DMS153 (cell line): ENCODE data around the gene CPNE6.

Source experiments
- DNase-seq: peaks from one replicate; lab custom pipeline; 2025; lab: John Stamatoyannopoulos, UW

Gene CPNE6

DNA sequence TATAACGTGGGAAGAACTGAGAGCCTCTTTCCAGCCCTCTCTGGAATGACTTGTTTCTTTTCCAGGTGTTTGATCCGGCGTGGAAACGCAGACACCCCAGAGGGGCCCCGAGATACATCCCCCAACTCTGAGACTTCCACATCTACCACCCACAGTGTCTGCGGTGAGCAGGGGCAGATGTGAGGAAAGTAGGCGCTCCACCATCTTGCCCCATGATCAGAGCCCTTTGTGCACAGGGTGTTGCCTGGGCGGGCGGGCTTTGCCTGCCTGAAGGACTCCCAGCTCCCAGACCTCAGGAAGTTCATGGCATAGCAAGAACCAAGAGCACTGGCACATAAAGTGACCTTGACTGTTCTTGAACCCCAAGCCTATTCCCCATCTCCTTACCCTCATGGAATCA is 16.7 kb upstream of the CPNE6 start:
- DNase-seq, result no peak

DNA sequence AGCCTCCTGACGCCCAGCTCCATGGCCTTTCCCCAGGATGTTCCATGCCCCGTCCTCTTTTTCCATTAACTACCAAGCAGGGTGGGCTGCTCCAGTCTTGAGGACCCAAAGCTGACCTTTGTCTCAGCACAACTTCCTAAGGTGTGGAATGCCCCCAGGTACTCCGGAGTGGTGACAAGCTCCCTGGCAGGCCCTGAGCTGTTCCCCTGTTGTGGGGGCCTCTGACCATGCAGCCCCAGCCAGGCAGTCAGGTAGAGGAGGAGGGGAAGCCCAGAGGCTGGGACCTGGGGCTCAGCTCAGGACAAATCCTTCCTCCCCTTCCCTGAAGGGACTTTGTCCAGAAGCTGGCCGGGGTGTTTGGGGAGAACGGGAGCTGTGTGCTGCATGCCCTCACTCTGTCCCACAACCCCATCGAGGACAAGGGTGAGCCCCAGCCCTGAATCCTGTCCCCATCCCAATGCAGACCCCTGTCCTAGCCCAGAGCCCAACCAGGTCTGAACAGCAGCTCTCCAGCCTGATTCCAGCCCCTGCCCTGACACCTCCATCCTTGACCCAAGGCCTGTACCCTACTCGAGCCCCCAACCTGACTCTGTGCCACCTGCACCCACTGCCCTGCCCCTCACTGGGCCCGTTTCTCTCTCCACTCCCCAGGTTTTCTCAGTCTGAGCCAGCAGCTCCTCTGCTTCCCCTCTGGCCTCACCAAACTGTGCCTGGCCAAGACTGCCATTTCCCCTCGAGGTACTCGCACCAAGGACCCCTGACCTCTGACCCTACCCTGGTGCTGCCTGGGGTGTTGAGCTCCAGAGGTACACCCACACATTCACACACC is 15.2 kb upstream of the CPNE6 start:
- DNase-seq, result no peak

DNA sequence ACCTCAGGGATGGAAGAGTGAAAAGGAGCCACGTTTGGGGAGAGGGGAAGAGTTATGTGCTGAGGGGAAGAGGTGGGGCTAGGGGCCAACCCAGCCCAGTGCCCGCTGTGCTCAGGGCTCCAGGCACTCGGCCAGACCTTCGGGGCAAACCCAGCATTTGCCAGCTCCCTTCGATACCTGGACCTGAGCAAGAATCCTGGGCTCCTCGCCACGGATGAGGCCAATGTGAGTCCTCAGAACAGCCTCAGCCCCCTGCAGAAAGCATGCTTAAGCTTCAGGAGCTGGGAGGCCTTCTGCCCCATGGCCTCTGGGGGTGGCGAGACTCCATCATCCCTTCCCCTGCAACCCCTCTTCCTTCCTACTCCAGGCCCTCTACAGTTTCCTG is 14.6 kb upstream of the CPNE6 start:
- no peak for DNase-seq

DNA sequence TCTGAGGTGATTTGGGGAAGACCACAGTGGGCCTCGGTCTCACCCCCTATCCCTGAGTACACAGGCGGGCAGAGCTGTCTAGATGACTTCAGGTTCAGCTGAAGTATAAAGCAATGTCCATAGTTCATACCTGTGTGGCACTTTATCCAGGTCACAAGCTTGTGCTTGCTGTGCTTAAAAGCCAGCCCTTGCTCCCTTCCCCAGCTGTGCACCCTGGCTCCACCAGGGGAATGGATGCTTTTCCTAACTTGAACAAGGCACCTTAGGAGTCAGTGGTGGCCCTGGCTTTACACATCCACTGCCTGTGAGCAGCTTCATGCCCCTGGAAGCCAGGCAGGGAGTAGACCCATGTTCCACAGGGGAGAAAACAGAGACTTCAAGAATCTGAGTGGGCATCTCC is 14.1 kb upstream of the CPNE6 start:
- DNase-seq, result no peak

DNA sequence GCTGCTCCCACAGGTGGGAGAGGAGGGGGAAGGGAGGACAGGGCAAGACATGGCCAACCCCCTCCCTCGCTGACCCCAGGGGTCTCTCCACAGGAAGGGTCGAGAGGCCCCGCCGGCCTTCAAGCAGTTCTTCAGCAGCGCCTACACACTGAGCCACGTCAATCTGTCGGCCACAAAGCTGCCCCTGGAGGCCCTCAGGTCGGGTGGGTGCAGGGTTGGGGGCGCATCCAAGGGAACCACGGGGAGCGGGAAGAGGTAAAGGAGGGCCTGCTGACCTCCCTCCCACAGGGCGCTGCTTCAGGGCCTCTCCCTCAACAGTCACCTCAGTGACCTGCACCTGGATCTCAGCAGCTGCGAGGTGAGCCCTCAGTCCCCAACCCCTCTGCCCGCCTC is 13.5 kb upstream of the CPNE6 start:
- DNase-seq, result no peak

DNA sequence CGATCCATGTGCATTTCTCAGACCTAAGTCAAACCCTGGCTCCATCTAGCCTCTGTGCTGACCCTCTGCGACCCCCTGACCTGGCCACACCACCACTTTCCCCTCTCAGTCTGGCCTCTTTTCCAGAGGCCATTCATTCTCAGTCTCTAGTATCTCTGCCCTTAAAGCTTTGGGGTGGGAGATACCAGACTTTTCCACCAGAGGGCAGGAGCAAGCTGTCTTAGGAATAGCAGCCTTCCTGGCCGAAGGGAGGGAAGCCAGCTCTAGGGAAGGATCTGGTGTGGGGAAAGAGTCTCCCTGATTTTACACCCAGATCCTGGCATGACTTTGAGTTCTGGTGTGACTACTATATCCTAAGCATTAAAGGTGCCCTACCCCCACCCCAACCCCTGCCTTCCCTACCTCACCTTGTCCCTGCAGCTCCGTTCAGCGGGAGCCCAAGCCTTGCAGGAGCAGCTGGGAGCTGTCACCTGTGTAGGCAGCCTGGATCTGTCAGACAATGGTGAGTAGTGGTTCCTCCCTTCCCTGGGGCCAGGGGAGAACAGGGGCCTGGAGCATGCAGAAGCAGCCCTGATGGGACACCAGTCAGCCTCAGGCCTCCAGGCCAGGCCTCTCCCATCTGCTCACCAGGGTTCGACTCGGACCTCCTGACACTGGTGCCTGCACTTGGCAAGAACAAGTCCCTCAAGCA is 13.0 kb upstream of the CPNE6 start:
- peak; percentile 31 for DNase-seq

DNA sequence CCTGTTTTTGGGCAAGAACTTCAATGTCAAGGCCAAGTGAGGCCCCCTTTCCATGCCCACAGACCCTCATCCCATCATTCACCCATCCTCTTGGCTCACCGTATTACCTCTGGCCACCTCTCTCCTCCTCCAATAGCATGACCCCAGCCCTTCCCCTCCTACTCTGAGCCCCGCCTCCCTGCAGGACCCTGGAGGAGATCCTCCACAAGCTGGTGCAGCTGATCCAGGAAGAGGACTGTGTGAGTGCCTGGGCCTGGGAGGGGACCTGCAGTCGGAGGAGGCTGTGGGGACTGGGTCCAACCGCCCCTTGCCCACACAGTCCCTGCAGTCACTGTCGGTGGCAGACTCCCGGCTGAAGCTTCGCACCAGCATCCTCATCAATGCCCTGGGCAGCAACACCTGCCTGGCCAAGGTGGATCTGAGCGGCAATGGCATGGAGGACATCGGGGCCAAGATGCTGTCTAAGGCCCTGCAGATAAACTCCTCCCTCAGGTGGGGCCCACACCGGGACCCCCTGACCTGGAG is 12.3 kb upstream of the CPNE6 start:
- no peak for DNase-seq

DNA sequence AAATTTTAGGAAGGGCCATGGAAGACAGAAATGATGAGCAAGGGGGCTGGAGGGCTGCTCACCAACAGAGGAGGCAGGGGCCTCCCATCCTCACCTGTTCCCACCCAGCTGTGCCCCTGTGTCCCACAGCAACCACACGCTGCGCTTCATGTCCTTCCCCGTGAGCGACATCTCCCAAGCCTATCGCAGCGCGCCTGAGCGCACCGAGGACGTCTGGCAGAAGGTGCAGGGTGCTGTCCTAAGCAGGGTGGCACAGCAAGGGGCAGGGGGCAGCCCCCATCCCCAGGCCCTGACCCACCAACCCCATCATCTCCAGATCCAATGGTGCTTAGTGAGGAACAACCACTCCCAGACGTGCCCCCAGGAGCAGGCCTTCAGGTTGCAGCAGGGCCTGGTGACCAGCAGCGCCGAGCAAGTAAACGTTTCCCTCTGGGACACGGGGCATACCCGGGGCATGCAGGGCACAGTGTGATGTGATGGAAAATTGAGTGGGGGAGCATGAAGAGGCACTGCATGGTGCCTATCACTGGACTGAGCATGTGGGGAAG is 11.4 kb upstream of the CPNE6 start:
- no peak for DNase-seq

DNA sequence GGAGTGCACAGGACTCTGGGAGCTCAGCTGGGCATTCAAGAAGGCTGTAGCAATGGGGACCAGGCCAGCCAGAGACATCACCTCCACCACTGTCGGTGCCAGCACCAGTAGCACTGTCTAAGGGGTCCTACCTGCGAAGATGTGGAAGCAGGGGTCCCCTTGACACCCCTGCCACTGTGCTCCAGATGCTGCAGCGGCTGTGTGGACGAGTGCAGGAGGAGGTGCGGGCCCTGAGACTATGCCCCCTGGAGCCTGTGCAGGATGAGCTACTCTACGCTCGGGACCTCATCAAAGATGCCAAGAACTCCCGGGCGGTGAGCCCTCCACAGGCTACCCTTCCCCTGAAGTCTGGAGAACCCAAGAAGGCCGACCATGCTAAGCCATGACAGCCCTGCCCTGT is 10.9 kb upstream of the CPNE6 start:
- no peak for DNase-seq

DNA sequence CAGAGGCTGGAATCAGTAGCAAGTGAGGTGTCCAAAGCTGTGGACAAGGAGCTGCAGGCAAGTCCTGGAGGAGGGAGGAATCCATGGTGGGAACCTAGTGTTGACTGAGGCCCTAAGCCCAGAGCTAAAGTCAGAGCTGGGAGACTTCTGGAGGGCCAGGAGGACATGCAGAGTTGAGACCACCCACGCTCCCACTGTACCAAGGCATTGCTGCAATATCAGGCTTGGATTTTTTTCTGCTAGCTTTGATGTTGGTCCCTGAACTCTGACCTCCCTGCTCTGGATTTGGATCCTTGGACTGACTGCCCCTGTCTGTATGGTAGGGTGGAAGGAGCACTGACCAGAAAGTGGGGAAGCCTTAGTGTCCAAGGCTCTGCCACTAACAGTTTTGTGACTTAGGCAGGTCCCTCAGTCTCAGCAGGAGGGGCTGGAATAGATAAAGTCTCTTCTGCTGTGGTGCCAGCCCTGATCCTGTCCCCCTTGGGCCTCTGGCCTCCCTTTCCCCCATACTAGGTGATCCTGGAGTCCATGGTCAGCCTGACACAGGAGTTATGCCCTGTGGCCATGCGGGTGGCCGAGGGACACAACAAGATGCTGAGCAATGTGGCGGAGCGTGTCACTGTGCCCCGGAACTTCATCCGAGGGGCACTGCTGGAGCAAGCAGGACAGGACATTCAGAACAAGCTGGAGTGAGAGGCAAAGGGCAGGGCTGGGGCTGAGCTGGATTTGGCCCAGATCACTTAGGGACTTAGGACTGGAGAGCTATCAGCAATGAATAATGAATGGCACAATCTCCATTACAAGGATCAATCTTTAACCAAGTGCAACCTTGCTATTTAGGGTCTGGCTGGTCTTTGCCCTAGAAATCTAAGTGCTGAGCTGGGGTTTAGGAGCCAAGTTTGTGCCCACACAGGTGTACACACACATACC is 10.1 kb upstream of the CPNE6 start:
- no peak for DNase-seq

DNA sequence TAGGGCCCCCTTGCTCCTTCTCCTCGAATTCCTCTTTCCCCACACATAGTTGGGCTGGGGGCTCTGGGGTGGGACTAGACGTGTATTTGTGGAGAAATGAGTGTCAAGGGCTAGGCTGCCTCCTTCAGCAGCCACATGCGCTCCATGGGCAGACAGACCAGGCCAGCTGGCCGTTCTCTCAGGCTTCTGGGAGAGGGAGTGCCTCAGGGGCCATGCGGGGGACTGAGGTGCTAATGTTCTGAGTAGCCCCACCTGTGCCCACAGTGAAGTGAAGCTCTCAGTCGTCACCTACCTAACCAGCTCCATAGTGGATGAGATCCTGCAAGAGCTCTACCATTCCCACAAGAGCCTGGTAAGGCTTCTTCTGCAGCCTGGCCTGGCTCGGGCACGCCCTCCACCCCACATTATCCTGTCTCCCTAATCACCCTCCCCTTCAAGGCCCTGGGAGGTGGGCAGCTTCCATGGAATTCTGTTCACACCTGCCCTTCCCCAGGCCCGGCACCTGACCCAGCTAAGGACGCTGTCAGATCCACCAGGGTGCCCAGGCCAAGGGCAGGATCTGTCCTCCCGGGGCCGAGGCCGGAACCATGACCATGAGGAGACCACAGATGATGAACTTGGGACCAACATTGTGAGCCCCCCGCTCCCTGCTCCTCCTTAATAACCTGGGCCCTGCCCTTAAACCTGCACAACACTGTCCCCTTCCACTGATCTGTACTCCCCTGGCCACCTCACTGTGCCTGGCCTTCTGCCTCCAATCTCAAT is 9.0 kb upstream of the CPNE6 start:
- DNase-seq, result no peak

DNA sequence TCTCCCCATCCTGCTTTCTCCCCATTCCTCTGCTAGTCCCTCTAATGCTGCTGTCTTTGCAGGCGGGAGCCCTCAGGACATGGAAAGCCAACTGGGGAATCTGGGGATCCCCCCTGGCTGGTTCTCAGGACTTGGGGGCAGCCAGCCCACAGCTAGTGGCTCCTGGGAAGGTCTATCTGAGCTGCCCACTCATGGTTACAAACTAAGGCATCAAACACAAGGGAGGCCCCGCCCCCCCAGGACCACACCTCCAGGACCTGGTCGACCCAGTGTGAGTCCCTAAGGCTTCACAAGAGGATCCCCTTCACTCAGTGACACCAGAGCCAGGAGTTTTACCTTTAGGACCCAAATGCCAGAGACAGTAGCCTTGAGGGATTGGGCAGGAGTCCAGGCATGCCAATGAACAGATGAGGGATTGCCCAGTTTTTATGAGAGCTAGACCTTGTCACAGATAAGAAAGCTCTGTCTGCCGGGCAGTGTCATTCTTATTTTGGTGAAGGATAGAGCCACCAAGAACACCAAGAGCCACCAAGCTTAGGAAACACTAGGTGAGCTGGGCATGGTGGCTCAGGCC is 8.0 kb upstream of the CPNE6 start:
- DNase-seq, result no peak

DNA sequence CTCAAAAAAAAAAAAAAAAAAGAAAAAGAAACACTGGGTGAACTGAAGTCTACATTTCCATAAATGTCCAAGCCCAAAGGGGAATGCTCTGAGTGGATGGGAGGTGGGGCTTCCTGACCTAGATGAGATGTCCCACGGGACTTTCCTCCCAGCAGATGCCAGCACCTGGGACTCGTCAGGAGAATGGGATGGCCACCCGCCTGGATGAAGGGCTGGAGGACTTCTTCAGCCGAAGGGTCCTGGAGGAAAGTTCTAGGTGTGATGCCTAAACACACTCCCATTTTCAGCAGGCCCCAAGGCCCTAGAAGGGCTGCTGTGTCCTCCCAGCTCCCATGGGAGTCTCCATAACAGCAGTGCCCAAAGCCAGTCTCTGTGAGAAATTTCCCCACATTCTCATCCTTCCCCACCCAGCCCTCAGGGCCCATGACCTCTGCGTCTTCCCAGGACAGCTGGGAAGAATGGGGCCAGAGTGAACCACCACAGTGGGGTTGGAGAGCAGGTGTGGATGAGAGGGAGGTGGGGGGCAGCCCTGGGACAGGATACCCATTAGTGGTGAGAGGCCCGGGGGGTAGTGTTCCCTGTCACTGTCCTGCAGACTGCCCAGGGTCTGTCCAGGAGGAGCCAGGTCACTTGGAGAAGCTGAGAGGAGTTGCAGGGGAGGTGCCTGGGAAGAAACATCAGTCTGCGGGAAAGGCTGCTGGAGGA is 7.1 kb upstream of the CPNE6 start:
- DNase-seq, result no peak

DNA sequence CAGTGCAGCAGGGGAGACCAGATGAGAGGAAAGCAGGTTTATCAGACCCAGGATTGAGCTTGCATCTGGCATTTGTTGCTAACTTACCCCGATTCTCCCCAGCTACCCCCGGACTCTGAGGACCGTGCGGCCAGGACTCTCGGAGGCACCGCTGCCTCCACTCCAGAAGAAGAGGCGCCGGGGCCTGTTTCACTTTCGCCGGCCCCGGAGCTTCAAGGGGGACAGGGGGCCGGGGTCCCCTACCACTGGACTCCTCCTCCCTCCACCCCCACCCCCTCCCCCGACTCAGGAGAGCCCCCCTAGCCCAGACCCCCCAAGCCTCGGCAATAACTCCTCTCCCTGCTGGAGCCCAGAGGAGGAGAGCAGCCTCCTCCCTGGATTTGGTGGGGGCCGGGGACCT is 6.5 kb upstream of the CPNE6 start:
- DNase-seq, result no peak

DNA sequence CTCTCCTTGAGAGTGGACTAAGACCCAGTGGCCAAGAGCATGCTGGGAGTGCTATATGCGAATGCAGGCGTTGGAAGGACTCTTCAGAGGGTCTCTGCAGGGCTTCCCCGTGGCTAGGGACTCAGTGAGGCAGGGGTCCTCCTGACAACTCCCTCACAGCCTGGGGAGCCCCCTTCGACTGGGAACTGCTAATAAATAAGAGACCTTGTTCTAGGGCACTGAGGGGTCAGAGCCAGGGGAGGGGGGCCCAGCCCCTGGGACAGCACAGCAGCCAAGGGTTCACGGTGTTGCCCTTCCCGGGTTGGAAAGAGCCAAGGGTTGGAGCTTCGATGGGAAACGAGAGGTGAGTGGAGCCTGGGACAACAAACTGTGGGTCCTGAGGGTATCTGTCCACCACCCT is 6.0 kb upstream of the CPNE6 start:
- DNase-seq, result no peak

DNA sequence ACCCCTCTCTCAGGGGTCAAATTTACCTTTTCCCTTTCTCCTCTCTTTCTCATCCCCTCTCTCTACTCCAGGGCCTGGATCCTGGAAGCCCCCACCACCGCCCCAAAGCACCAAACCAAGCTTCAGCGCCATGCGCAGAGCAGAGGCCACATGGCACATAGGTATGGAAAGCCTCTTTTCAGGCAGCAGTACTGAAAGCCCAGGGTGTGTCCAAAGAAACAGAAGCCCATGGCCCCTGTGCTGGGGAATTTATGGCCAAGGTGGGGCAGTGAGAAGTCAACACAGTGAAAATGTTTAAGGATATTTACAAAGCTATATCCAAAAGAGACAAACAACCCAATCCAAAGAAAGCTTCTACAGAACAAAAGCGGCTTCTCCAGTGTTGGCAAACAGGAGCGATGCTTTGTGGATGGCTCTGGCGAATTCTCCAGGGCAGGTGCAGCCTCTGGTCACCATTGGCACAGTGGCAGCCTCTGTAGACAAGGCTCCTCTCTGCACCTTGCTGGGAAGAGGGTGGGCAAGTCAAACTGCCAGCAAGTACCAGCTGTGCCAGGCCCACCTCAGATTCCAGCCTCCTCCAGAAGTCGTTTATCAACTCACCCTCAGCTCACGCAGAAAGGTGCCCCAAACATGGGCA is 4.7 kb upstream of the CPNE6 start:
- no peak for DNase-seq

DNA sequence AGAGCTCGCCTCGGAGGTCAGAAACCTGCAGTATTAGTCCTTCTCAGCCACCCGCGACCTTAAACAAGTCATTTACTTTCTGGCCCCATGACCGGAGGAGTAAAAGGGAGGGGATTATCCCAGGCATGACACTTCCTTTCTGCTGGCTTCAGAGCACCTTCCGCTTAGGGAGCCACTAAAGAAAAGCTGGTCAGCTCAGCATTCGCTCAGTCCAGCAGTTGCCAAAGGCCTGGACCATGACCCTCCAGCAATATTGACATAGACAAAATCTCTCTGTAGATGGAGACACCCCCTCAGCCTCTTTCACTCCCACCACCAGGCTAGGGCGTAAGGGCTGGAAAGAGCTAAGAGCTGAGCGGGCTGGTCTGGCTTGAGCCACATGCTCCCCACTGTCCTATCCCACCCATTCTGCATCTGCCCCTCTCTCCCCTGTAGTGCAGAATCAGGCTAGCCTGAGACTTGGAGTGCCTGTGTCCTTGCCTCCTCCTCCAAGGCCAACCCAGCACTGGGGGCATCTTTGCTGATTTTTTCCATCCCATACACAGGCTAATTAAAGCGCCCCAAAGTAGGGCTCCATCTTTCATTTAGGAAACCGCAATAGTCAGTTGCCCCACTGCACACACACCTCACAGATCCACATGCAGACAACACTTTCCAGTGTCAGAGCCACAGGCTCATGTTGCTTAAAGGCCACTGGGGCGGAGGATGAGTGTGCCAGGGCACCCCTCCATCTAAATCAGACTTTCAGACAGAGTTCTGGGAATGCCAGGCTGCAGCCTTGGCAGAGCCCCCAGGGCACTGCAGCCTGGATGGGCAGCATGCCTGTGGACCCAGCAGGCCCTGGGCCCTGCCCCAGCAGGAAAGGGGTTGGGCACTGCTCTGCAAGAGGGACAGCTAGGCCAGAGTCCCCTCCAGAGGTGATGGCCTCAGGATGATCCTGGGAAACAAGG is 4.0 kb upstream of the CPNE6 start:
- DNase-seq, result no peak

DNA sequence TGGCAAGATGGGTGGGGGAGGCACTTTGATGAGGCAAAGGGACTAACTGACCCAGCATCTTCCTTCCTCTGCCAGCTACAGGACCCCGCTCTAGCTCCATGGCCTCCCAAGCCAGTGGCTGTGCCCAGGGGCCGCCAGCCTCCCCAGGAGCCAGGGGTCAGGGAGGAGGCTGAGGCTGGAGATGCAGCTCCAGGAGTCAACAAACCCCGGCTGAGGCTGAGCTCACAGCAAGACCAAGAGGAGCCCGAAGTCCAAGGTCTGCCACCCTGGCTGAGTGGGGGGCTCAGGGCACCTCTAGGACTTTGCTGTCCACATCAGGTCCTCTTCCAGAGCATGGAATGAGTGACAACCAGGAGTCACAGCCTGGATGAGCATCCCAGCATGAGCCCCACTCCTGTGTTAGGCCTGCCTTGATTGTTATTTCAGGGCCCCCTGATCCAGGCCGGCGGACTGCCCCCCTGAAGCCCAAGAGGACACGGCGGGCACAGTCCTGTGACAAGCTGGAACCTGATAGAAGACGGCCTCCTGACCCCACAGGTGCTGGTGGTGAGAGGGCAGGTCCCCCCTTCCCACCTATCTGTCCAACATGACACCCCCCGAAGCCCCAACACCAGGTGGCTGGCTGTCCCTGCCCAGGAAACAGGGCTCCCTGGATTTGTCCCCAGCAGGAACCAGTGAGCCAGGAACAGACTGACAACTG is 2.5 kb upstream of the CPNE6 start:
- no peak for DNase-seq
